ENCODE data around the gene WFDC2.

WFDC2 gene

GRCh38 chr20:45497971-45498494 is 28.5 kb downstream of the WFDC2 start:
- DNase-seq (ENCODE audit: low read depth) = no peak

DNA sequence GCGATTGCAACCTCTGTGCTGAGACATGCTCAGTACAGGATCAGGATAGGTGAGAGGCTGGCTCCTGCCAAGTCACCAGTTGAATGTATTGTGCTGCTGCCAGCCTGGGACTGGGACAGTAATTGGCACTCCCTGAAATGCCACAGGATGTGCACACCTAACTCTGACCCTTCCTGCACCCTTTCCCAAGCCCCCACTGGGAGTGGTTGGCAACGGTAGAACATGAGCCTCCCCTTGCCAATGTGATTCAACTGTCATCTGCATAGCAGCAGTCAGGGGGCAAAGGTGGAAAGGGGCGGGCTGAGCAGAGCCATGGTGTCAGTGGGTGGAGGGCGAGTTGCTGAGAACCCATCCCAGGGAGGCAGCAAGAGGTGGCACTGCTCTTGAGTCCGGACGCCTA is 30.5 kb downstream of the WFDC2 start:
- no peak for DNase-seq (ENCODE audit: low read depth)

DNA sequence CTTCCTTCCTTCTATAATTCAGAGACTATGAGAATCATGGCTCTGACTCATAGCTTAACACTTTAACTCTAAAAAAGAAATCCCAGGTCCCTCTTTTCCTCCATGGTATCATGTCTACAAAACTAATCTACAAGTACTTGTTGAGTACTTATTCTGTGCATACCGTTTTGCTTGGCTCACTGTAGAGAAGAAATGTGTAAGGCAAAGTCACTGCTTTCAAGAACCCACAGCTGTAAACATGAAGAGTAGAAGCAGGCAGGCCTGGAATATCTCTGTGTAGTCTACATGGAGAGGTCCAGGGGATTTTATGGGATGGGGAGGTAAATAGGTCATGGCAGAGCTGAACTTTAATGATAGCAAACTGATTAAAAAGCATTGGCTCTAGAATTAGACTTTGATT is 32.0 kb downstream of the WFDC2 start:
- no peak for DNase-seq (ENCODE audit: low read depth)

DNA sequence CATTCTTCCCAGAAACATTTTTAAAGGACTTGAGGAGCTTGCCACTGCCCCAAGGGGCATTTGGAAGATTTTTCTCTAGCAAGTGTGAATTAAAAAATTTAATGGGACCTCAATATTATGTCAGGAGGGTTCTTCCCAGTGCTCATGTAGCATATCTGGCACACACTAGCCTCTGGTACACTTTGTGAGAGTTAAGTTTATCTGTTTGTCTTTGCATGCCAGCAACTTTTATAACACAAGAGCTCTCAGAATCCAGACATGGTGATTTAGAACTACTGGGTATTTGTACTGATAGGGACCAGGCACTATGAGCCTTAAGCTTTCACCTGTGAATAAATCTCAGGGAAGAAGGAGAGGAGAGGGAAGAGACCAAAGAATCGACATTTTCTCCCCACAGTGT is 33.0 kb downstream of the WFDC2 start:
- no peak for DNase-seq (ENCODE audit: low read depth)

DNA sequence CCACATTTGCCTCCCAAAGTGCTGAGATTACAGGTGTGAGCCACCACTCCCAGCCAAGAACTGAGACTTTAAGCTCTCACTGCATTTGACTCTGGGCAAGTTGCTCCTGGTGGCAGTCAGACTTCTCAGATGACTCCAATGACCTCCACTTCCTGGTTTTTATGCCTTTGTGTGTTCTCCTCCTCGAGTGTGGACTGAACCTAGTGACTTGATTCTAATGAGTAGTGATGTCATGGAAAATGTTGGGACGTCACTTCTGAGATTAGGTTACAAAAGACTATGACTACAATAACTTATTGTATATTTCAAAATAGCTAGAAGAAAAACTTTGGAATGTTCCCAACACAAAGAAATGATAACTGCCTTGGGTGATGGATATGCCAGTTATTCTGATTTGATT is 33.9 kb downstream of the WFDC2 start:
- no peak for DNase-seq (ENCODE audit: low read depth)

GRCh38 chr20:45506398-45506797 is 36.8 kb downstream of the WFDC2 start:
- DNase-seq (ENCODE audit: low read depth) = no peak

GRCh38 chr20:45507011-45507820 is 37.7 kb downstream of the WFDC2 start:
- no peak for DNase-seq (ENCODE audit: low read depth)

DNA sequence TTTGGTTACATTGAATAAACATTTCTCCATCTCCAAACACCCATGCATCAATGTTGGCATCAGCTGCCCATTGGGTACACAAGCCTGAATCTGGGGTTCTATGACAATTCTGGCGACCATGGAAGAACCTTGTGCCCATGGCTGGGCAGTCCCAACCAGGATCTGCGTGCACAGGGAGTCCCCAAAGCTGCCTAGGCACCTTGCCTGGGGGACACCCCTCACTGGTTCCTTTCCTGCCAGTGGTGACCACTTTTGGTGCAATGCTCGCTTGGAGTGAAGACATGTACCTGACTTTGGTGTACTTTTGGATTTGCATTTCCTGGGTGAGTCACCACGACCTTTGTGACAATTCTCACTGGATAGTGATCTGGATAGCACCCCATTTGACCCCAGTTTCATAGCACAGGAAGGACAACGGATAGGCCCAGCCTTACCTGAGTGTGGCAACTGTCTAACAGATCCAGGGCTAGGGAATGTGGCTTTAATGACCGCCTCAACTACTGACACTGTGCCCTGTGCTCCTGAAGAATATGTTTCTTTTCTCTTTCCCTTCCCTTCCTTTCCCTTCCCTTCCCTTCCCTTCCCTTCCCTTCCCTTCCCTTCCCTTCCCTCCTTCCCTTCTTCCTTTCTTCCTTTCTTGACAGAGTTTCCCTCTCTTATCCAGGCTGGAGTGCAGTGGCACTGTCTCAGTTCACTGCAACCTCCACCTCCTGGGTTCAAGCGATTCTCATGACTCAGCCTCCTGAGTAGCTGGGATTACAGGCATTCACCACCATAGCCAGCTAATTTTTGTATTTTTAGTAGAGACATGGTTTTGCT is 38.7 kb downstream of the WFDC2 start:
- no peak for DNase-seq (ENCODE audit: low read depth)

- DNase-seq (ENCODE audit: low read depth) = no peak
These were observed 39.5 kb downstream of the WFDC2 start for GRCh38 chr20:45509091-45509490.

DNA sequence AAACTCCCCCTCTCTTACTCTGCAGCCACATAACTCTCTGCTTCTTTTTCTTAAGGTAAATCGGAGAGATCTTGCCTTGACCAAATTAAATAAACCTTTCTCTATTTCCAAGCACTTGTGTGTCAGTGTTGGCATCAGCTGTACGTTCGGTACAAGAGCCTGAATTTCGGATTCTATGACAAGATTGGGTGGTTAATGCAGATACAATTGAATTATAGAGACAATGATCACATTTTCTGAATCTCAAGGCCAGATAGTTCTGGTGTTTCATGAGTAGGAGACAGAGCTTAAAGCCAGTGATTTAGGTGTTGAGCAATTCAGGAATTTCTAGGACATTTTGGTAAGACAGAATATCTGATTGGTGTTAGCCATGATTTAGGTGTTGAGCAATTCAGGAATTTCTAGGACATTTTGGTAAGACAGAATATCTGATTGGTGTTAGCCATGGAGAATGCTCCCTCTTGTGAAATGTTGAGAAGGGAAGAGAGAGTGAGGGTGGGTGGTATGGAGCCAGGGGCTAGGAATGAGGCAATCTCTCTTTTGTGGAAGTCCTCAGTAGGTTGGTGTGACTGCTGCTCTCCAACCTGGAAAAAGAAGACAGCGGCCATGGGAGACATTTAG is 40.8 kb downstream of the WFDC2 start:
- DNase-seq (ENCODE audit: low read depth) = no peak

- DNase-seq (ENCODE audit: low read depth) = no peak
These were observed 45.8 kb downstream of the WFDC2 start, which contains the start of gene SPINT3 for GRCh38 chr20:45515147-45515913. Gene SPINT3 (minus strand): TSS chr20:45515622. CDS start chr20:45515608, 14 bp downstream.

DNA sequence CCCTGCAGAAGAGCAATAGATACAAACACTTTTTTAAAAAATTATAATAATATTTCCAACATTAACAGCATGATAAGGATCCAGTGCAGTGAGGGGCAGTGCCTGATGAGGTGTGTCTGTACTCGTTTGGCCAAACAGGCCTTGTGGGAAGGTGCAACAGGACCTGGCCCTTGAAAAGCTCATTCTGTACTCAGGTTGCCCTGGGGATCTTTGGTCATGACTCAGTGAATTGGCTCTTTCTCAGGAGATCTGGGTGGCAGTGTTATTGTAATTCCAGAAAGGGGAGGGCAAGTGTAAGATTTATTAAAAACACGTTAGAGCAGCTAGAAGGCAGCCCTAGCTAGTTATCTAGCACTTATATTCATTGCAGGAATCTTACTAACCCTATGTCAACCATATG is 48.7 kb downstream of the WFDC2 start:
- no peak for DNase-seq (ENCODE audit: low read depth)

DNA sequence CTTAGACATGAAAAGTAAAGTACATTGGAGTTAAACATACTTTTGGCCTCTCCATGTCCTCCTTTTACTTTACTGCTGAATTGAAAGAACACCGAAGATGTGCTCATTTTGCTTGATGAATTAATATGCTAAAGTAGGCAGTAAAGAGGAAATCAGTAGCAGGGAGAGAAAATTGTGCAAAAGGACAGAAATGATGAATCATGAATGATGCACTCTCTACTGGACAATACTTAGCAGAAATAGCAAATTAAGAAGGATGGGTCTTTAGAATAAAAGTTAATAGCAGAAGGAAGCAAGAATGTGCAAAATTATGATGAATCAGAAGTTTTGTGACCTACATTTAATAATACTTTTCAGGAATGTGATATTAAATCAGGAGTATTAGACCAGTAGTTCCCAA is 54.3 kb downstream of the WFDC2 start:
- no peak for DNase-seq (ENCODE audit: low read depth)

- DNase-seq (ENCODE audit: low read depth) = no peak
These were observed 57.7 kb downstream of the WFDC2 start for GRCh38 chr20:45527294-45527693.
